Measurements from ENCODE around the gene CRTAC1. TPM values are rescaled to one million over a fixed set of nuclear protein-coding genes. Genes with fewer than 3 reads are reported as not detected.

Gene CRTAC1
- total RNA-seq, 4 donors from 2014 or later, result 4.0 to 8.7 (median 5.0) TPM

GRCh38 chr10:97828721-97829120 lies 201.7 kb downstream of the CRTAC1 start:
- no peak for TF ChIP-seq POLR2A (IDR thresholded peaks at IDR 0.05; ENCODE audit: low read depth)
- TF ChIP-seq, protein P1, sequence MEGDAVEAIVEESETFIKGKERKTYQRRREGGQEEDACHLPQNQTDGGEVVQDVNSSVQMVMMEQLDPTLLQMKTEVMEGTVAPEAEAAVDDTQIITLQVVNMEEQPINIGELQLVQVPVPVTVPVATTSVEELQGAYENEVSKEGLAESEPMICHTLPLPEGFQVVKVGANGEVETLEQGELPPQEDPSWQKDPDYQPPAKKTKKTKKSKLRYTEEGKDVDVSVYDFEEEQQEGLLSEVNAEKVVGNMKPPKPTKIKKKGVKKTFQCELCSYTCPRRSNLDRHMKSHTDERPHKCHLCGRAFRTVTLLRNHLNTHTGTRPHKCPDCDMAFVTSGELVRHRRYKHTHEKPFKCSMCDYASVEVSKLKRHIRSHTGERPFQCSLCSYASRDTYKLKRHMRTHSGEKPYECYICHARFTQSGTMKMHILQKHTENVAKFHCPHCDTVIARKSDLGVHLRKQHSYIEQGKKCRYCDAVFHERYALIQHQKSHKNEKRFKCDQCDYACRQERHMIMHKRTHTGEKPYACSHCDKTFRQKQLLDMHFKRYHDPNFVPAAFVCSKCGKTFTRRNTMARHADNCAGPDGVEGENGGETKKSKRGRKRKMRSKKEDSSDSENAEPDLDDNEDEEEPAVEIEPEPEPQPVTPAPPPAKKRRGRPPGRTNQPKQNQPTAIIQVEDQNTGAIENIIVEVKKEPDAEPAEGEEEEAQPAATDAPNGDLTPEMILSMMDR (IDR thresholded peaks at IDR 0.05), result no peak
- no peak for TF ChIP-seq EP300 (IDR thresholded peaks at IDR 0.05)
- TF ChIP-seq POLR2AphosphoS5 (IDR thresholded peaks at IDR 0.05), result no peak
- H3K4me1 ChIP-seq, result no peaks in the 10 kb centered on the region
- peaks cover 0 to 61% (median 0%) of the 10 kb centered on the region in 4 donors for H3K27me3 ChIP-seq
- no peak overlapping the region for H3K4me3 ChIP-seq
- no peaks in the 10 kb centered on the region for H3K9me3 ChIP-seq
- no peak overlapping the region for H3K27ac ChIP-seq (replicated peaks in 1 of 4)
- no peaks in the 10 kb centered on the region for H3K36me3 ChIP-seq
- intact Hi-C loops (cut with DNase I), result no loop called here
- WGBS, result 63% methylated on average over 1 of the region's 2 CpGs
- DNase-seq (ENCODE audit: extremely low spot score), result no peak

DNA sequence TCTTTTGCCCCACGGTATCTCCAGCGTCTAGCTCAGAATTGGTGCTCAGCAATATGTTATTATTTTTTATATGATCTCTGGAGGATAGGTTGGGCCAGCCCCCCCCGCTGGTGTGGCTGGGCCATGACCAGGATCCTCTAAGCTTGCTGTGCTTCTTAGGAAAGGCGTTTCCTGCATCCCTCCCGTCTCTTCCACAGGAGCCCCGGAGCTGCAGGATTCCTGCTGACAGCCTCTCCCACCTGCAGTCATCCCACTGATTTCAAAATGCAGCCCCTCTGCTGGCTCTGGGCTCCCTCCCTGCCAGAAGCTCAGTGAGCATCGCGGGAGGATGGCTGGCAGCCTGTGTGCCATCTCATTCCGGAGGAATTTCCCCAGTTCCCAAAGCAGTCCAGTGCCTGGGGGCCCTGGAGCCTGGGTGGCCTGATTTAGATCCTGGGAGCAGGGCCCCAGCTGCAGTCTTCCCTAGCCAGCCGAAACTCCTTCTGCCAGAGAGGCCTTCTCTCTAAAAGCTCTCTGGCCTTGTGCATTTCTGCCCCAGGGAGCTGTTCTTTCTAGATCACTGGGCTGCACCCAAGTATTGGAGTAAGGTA lies 202.6 kb downstream of the CRTAC1 start:
- intact Hi-C loops (cut with DNase I), result no loop called here
- H3K4me3 ChIP-seq, result no peak overlapping the region
- WGBS, result 54% methylated on average over 10 of the region's 10 CpGs
- no peaks in the 10 kb centered on the region for H3K9me3 ChIP-seq
- no peaks in the 10 kb centered on the region for H3K36me3 ChIP-seq
- TF ChIP-seq POLR2A (IDR thresholded peaks at IDR 0.05; ENCODE audit: low read depth), result no peak
- no peak for DNase-seq (ENCODE audit: extremely low spot score)
- no peak overlapping the region for H3K27ac ChIP-seq (replicated peaks in 1 of 4)
- H3K4me1 ChIP-seq, result no peaks in the 10 kb centered on the region
- peaks cover 0 to 68% (median 0%) of the 10 kb centered on the region in 4 donors for H3K27me3 ChIP-seq

GRCh38 chr10:97826892-97827291 lies 203.5 kb downstream of the CRTAC1 start:
- H3K27me3 ChIP-seq, result peaks cover 0 to 65% (median 0%) of the 10 kb centered on the region in 4 donors
- intact Hi-C loops (cut with DNase I), result no loop called here
- H3K9me3 ChIP-seq, result no peaks in the 10 kb centered on the region
- WGBS, result 80% methylated on average over 1 of the region's 1 CpG
- no peaks in the 10 kb centered on the region for H3K4me1 ChIP-seq
- H3K36me3 ChIP-seq, result no peaks in the 10 kb centered on the region
- H3K27ac ChIP-seq (replicated peaks in 1 of 4), result no peak overlapping the region
- H3K4me3 ChIP-seq, result no peak overlapping the region
- TF ChIP-seq EP300 (IDR thresholded peaks at IDR 0.05) (no peak), POLR2A (IDR thresholded peaks at IDR 0.05; ENCODE audit: low read depth) (no peak), POLR2AphosphoS5 (IDR thresholded peaks at IDR 0.05) (no peak)
- TF ChIP-seq, protein P1 (IDR thresholded peaks at IDR 0.05), result no peak
- DNase-seq (ENCODE audit: extremely low spot score), result no peak

- Histone ChIP-seq H3K27me3 (peaks cover 0 to 58% (median 0%) of the 10 kb centered on the region in 4 donors), H3K27ac (replicated peaks in 1 of 4) (no peak overlapping the region), H3K4me3 (no peak overlapping the region), H3K4me1 (no peaks in the 10 kb centered on the region), H3K9me3 (no peaks in the 10 kb centered on the region), H3K36me3 (no peaks in the 10 kb centered on the region)
- no peak for DNase-seq (ENCODE audit: extremely low spot score)
- WGBS, result 79% methylated on average over 12 of the region's 12 CpGs
- TF ChIP-seq POLR2AphosphoS5 (IDR thresholded peaks at IDR 0.05) (no peak), POLR2A (IDR thresholded peaks at IDR 0.05; ENCODE audit: low read depth) (no peak), EP300 (IDR thresholded peaks at IDR 0.05) (no peak)
- TF ChIP-seq, protein P1 (IDR thresholded peaks at IDR 0.05), result no peak
- intact Hi-C loops (cut with DNase I), result no loop called here
These were observed 205.2 kb downstream of the CRTAC1 start for GRCh38 chr10:97825020-97825760.

DNA sequence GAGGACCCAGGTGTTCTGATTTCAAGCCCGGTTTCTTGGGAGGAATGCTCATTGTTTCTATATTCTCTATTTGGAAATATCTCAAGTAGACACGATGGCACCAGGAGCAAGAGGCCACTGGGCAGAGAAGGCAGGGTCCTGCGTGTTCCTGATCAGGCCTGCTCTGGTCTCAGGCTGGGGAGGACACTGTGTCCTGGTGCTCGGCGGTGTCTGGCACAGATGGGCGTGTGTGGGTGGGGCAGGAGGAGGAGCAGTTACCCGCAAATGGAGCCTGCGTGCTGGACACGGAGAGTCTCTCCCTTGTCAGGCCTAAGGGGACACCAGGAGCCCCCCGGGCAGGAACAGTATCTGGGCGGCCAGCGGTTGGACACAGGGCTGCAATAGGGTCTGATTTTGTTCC lies 206.7 kb downstream of the CRTAC1 start:
- no peak overlapping the region for H3K4me3 ChIP-seq
- TF ChIP-seq POLR2A (IDR thresholded peaks at IDR 0.05; ENCODE audit: low read depth) (no peak), POLR2AphosphoS5 (IDR thresholded peaks at IDR 0.05) (no peak), EP300 (IDR thresholded peaks at IDR 0.05) (no peak)
- TF ChIP-seq, protein P1 (IDR thresholded peaks at IDR 0.05), result no peak
- no peak for DNase-seq (ENCODE audit: extremely low spot score)
- no peaks in the 10 kb centered on the region for H3K4me1 ChIP-seq
- intact Hi-C loops (cut with DNase I), result no loop called here
- 85% methylated on average over 12 of the region's 12 CpGs for WGBS
- no peak overlapping the region for H3K27ac ChIP-seq (replicated peaks in 1 of 4)
- H3K9me3 ChIP-seq, result no peaks in the 10 kb centered on the region
- H3K36me3 ChIP-seq, result no peaks in the 10 kb centered on the region
- H3K27me3 ChIP-seq, result peaks cover 0 to 58% (median 0%) of the 10 kb centered on the region in 4 donors
